Activated naive CD4-positive, alpha-beta T cell (primary cell): Measurements from ENCODE around the gene LRIG2.
"Not testable (repeated sequence)": the region's sequence is repeated elsewhere in the genome, so short reads cannot be mapped to it uniquely, and the experiment has no call there.

ENCODE experiments used
- DNase-seq, 4 experiments: peaks; one replicate each; lab custom pipeline; 2025; lab: John Stamatoyannopoulos, UW

LRIG2 gene

GRCh38 chr1:113126207-113126606 is 53.2 kb downstream of the LRIG2 start:
- DNase-seq: no peak

GRCh38 chr1:113128116-113128515 is 55.1 kb downstream of the LRIG2 start:
- no peak for DNase-seq

- no peak for DNase-seq
These were observed 56.7 kb downstream of the LRIG2 start for GRCh38 chr1:113129529-113130185.

GRCh38 chr1:113133038-113133437 is 60.0 kb downstream of the LRIG2 start:
- no peak for DNase-seq

GRCh38 chr1:113133759-113134158 is 60.8 kb downstream of the LRIG2 start:
- no peak for DNase-seq

- no peak for DNase-seq
These were observed 62.5 kb downstream of the LRIG2 start for GRCh38 chr1:113135460-113135859.

GRCh38 chr1:113136476-113136875 is 63.5 kb downstream of the LRIG2 start:
- DNase-seq: no peak

- DNase-seq: no peak
These were observed 64.6 kb downstream of the LRIG2 start for GRCh38 chr1:113137563-113137962.

- no peak for DNase-seq
These were observed 65.8 kb downstream of the LRIG2 start for GRCh38 chr1:113138778-113139177.

GRCh38 chr1:113140176-113140575 is 67.2 kb downstream of the LRIG2 start:
- no peak for DNase-seq

GRCh38 chr1:113140588-113141446 is 67.8 kb downstream of the LRIG2 start:
- DNase-seq: peak in 1 of 4 experiments; percentile 38

- no peak for DNase-seq
These were observed 68.9 kb downstream of the LRIG2 start for GRCh38 chr1:113141650-113142473.

- no peak for DNase-seq
These were observed 69.8 kb downstream of the LRIG2 start for GRCh38 chr1:113142791-113143190.

GRCh38 chr1:113146242-113147072 is 73.5 kb downstream of the LRIG2 start:
- DNase-seq: no peak

GRCh38 chr1:113147073-113147625 is 74.2 kb downstream of the LRIG2 start:
- no peak for DNase-seq

GRCh38 chr1:113147826-113148225 is 74.8 kb downstream of the LRIG2 start:
- no peak for DNase-seq

- DNase-seq: not testable (repeated sequence)
These were observed 77.5 kb downstream of the LRIG2 start for GRCh38 chr1:113150494-113150893.

- DNase-seq: no peak
These were observed 80.3 kb downstream of the LRIG2 start for GRCh38 chr1:113153116-113153803.

GRCh38 chr1:113156368-113156767 is 83.4 kb downstream of the LRIG2 start:
- no peak for DNase-seq

- not testable (repeated sequence) for DNase-seq
These were observed 85.7 kb downstream of the LRIG2 start for GRCh38 chr1:113158743-113159142.

GRCh38 chr1:113166473-113166872 is 93.5 kb downstream of the LRIG2 start:
- no peak for DNase-seq
